DMS53 (cell line): ENCODE measurements around the gene TRIM37.
"Not testable (repeated sequence)": the region's sequence is repeated elsewhere in the genome, so short reads cannot be mapped to it uniquely, and the experiment has no call there.

Experiments used
- DNase-seq: peaks from one replicate; lab custom pipeline; 2025; lab: John Stamatoyannopoulos, UW

The TRIM37 gene

GRCh38 chr17:59106463-59107305 is at the start of gene TRIM37:
TSS of gene TRIM37 (minus strand) at chr17:59106880. CDS start at chr17:59106461, 419 bp downstream.
- DNase-seq, result peak; percentile 98

GRCh38 chr17:59155439-59156177 is 48.9 kb upstream of the TRIM37 start, which contains the start of gene PRR11:
TSS of gene PRR11 (plus strand) at chr17:59155746. CDS start at chr17:59169753, 14,007 bp downstream.
- peak; percentile 100 for DNase-seq

- DNase-seq, result peak; percentile 100
Measured at GRCh38 chr17:59154721-59155438, 48.2 kb upstream of the TRIM37 start, which contains the start of gene SKA2. TSS of gene SKA2 (minus strand) at chr17:59155186. CDS start at chr17:59155163, 23 bp downstream.

GRCh38 chr17:59154292-59154720 is 47.6 kb upstream of the TRIM37 start:
- peak; percentile 73 for DNase-seq

- DNase-seq, result no peak
Measured at GRCh38 chr17:59152925-59153324, 46.2 kb upstream of the TRIM37 start.

GRCh38 chr17:59151591-59151990 is 44.9 kb upstream of the TRIM37 start:
- no peak for DNase-seq

GRCh38 chr17:59151006-59151405 is 44.3 kb upstream of the TRIM37 start:
- DNase-seq, result no peak

- DNase-seq, result no peak
Measured at GRCh38 chr17:59149841-59150511, 43.3 kb upstream of the TRIM37 start.

GRCh38 chr17:59149051-59149450 is 42.4 kb upstream of the TRIM37 start:
- DNase-seq, result no peak

GRCh38 chr17:59145571-59146096 is 39.0 kb upstream of the TRIM37 start:
- no peak for DNase-seq

GRCh38 chr17:59141860-59142259 is 35.2 kb upstream of the TRIM37 start:
- no peak for DNase-seq

GRCh38 chr17:59139939-59140338 is 33.3 kb upstream of the TRIM37 start:
- DNase-seq, result no peak

GRCh38 chr17:59138339-59138738 is 31.7 kb upstream of the TRIM37 start:
- DNase-seq, result not testable (repeated sequence)

- DNase-seq, result no peak
Measured at GRCh38 chr17:59131131-59131530, 24.5 kb upstream of the TRIM37 start.

- DNase-seq, result no peak
Measured at GRCh38 chr17:59129814-59130213, 23.1 kb upstream of the TRIM37 start.

GRCh38 chr17:59126809-59127417 is 20.2 kb upstream of the TRIM37 start:
- DNase-seq, result no peak

GRCh38 chr17:59124665-59125064 is 18.0 kb upstream of the TRIM37 start:
- DNase-seq, result no peak

- DNase-seq, result no peak
Measured at GRCh38 chr17:59121901-59122480, 15.3 kb upstream of the TRIM37 start.

GRCh38 chr17:59115474-59115873 is 8.8 kb upstream of the TRIM37 start:
- DNase-seq, result no peak

- no peak for DNase-seq
Measured at GRCh38 chr17:59111539-59111938, 4.9 kb upstream of the TRIM37 start.

GRCh38 chr17:59110973-59111372 is 4.3 kb upstream of the TRIM37 start:
- DNase-seq, result no peak
